Measurements from ENCODE around the gene PHLDB3. TPM values are rescaled to one million over a fixed set of nuclear protein-coding genes. Genes with fewer than 3 reads are reported as not detected.

The PHLDB3 gene
- total and polyA plus RNA-seq, 4 donors: 5.8 to 23.4 (median 7.9) TPM

DNA sequence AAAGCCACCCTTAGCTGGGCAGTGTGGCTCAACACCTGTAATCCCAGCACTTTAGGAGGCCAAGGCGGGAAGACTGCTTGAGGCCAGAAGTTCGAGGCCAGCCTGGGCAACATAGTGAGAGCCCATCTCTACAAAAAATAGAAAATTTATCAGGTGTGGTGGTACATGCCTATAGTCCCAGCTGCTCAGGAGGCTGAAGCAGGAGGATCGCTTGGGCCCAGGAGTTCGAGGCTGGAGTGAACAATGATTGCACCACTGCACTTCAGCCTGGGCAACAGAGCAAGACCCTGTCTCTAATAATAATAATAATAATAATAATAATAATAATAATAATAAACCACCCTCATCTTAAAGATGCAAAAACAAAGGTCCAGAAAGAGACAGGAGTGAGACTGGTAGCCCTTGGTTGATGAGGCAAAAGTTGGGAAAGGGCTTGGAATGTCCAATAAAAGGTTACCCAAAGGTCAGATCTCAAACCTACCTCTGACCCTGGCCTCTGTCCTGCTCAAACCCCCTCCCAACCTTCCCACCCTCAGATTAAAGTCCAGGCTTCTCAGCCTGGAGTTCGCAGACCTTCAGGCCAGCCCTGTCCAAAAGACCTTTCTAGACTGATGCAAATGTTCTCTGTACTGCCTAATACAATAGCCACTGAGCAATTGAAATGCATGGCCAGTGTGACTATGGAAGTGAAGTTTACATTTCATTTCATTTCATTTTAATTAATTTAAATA is 37.5 kb upstream of the PHLDB3 start:
- DNase-seq: no peak
- no peak for TF ChIP-seq CTCF (IDR thresholded peaks at IDR 0.05; ENCODE audit: control extremely low read depth, extremely low read depth)
- 97% methylated on average over 5 of the region's 5 CpGs for WGBS, 2 donors
- H3K27ac ChIP-seq (ENCODE audit: low read depth in 1 of 2, low read length in 1 of 2): no peak overlapping the region
- peaks cover 6 to 43% (median 36%) of the 10 kb centered on the region in 4 donors for H3K36me3 ChIP-seq (ENCODE audit: control insufficient read depth in 4 of 4, insufficient read depth in 4 of 4, low read length in 4 of 4)
- H3K9me3 ChIP-seq (ENCODE audit: control insufficient read depth in 4 of 4, insufficient read depth in 3 of 4, low read length in 3 of 4): peaks cover 0 to 4% (median 1%) of the 10 kb centered on the region in 4 donors
- no peaks in the 10 kb centered on the region for H3K4me1 ChIP-seq (ENCODE audit: control insufficient read depth in 5 of 5, insufficient read depth in 5 of 5, low read length in 5 of 5)
- no peak overlapping the region for H3K9ac ChIP-seq (ENCODE audit: insufficient read depth in 1 of 2, low read length in 2 of 2)
- ATAC-seq (ENCODE audit: insufficient read depth, low FRiP score): no peak
- H3K4me3 ChIP-seq: no peak overlapping the region
- H3K27me3 ChIP-seq (ENCODE audit: control insufficient read depth in 3 of 3, insufficient read depth in 3 of 3, low read length in 2 of 3): no peaks in the 10 kb centered on the region

- H3K36me3 ChIP-seq (ENCODE audit: control insufficient read depth in 4 of 4, insufficient read depth in 4 of 4, low read length in 4 of 4): peaks cover 6 to 43% (median 34%) of the 10 kb centered on the region in 4 donors
- 93 to 97% methylated on average over 3 of the region's 3 CpGs for whole genome bisulfite sequencing, 2 donors
Observed at GRCh38 chr19:43540381-43540780, 35.8 kb upstream of the PHLDB3 start.

GRCh38 chr19:43538922-43539321 is 34.4 kb upstream of the PHLDB3 start:
- Histone ChIP-seq H3K27ac (ENCODE audit: low read depth in 1 of 2, low read length in 1 of 2) (no peak overlapping the region), H3K9ac (ENCODE audit: insufficient read depth in 1 of 2, low read length in 2 of 2) (no peak overlapping the region), H3K4me1 (ENCODE audit: control insufficient read depth in 5 of 5, insufficient read depth in 5 of 5, low read length in 5 of 5) (peaks cover 0 to 14% (median 0%) of the 10 kb centered on the region in 5 donors), H3K4me3 (no peak overlapping the region), H3K27me3 (ENCODE audit: control insufficient read depth in 3 of 3, insufficient read depth in 3 of 3, low read length in 2 of 3) (no peaks in the 10 kb centered on the region), H3K9me3 (ENCODE audit: control insufficient read depth in 4 of 4, insufficient read depth in 3 of 4, low read length in 3 of 4) (peaks cover 0 to 4% (median 1%) of the 10 kb centered on the region in 4 donors), H3K36me3 (ENCODE audit: control insufficient read depth in 4 of 4, insufficient read depth in 4 of 4, low read length in 4 of 4) (peaks cover 6 to 40% (median 31%) of the 10 kb centered on the region in 4 donors)
- DNase-seq (no peak), ATAC-seq (ENCODE audit: insufficient read depth, low FRiP score) (no peak)
- TF ChIP-seq CTCF (IDR thresholded peaks at IDR 0.05; ENCODE audit: control extremely low read depth, extremely low read depth): no peak

More at GRCh38 chr19:43540381-43540780, 35.8 kb upstream of the PHLDB3 start:
- no peak overlapping the region for H3K27ac ChIP-seq (ENCODE audit: low read depth in 1 of 2, low read length in 1 of 2)
- H3K9me3 ChIP-seq (ENCODE audit: control insufficient read depth in 4 of 4, insufficient read depth in 3 of 4, low read length in 3 of 4): peaks cover 0 to 4% (median 1%) of the 10 kb centered on the region in 4 donors
- no peak overlapping the region for H3K9ac ChIP-seq (ENCODE audit: insufficient read depth in 1 of 2, low read length in 2 of 2)
- DNase-seq (no peak), ATAC-seq (ENCODE audit: insufficient read depth, low FRiP score) (no peak)
- H3K4me3 ChIP-seq: no peak overlapping the region
- TF ChIP-seq CTCF (IDR thresholded peaks at IDR 0.05; ENCODE audit: control extremely low read depth, extremely low read depth): no peak
- peaks cover 0 to 8% (median 0%) of the 10 kb centered on the region in 5 donors for H3K4me1 ChIP-seq (ENCODE audit: control insufficient read depth in 5 of 5, insufficient read depth in 5 of 5, low read length in 5 of 5)
- H3K27me3 ChIP-seq (ENCODE audit: control insufficient read depth in 3 of 3, insufficient read depth in 3 of 3, low read length in 2 of 3): no peaks in the 10 kb centered on the region
